Progenitor cell of endocrine pancreas (in vitro differentiated cells): ENCODE measurements around the gene CCDC92. TPM values are rescaled to one million over a fixed set of nuclear protein-coding genes. Genes with fewer than 3 reads are reported as not detected.

ENCODE experiments used
- DNase-seq: peaks from one replicate; pipeline ENCODE4 v3.0.0; 2021; ENCODE audit warnings: low spot score; ENCODE audit not compliant: unreplicated experiment
- H3K27ac Mint-ChIP-seq: 2 replicates; pipeline ENCODE4 v1.8.0; 2021; ENCODE audit warnings: mild to moderate bottlenecking, moderate library complexity, mixed read lengths
- H3K27me3 Mint-ChIP-seq: 2 replicates; pipeline ENCODE4 v1.8.0; 2021; ENCODE audit warnings: mixed read lengths
- H3K36me3 Mint-ChIP-seq: 2 replicates; pipeline ENCODE4 v1.8.0; 2022; ENCODE audit warnings: mixed read lengths; ENCODE audit not compliant: insufficient read depth
- H3K4me1 Mint-ChIP-seq: 2 replicates; pipeline ENCODE4 v1.8.0; 2021; ENCODE audit warnings: low read depth, mixed read lengths
- H3K4me3 Mint-ChIP-seq: 2 replicates; pipeline ENCODE4 v1.8.0; 2021; ENCODE audit warnings: low read depth, mild to moderate bottlenecking, moderate library complexity, mixed read lengths
- H3K9me3 Mint-ChIP-seq: 2 replicates; pipeline ENCODE4 v1.8.0; 2021; ENCODE audit warnings: low read depth, mixed read lengths
- total RNA-seq: library from RNA; stranded (reverse); gene quantifications from 2 replicates; pipeline ENCODE4 v1.2.1, GENCODE V29; 2021
- TF ChIP-seq, protein P1 (sequence below): fragments of 200-600 bp; sonication (generic); IDR thresholded peaks from one replicate; pipeline ENCODE4 v1.5.0; 2021; ENCODE audit warnings: antibody characterized with exemption, mild to moderate bottlenecking; ENCODE audit not compliant: unreplicated experiment

The CCDC92 gene
- total RNA-seq, 1 donor from 2014 or later: 59.1 TPM

DNA sequence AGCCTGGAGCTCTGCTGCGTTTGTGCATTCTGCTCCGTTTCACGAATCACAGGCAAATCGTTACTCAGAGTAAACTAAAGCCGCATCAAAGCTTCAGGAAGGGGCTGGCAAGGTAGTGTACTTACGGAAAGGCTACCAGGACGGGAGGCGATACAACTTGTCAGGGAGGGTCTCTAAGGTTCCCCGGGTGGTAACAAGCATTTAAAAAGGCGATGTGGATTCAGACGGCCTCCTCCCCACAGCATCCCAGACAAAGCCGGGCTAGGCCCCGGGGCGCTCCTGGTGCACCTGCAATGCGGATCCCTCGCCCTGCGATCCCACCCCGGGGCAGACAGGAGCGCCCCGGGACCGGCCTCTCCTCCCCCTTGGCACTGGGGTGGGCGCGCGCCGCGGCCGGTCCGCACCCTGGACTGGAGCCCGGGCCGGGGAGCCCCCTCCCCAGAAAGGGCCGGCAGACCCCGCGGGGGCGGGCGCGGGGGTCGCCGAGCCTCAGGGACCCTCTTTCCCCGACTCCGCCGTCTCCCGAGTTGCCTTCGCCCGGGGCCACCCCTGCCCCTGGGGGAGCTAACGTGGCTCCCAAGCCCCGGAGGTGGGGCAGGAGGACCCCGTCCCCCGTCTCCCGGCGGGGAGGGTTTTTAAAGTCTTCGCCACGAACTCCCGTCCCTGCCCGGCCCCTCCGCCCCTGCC lies 718 bp downstream of the CCDC92 start:
- Mint-ChIP-seq H3K27me3 (no peaks in the 10 kb centered on the region), H3K36me3 (peaks cover 14% of the 10 kb centered on the region), H3K9me3 (no peaks in the 10 kb centered on the region), H3K27ac (peak overlapping the region; percentile 99), H3K4me3 (peak overlapping the region; percentile 92), H3K4me1 (peaks cover 37% of the 10 kb centered on the region)
- TF ChIP-seq, protein P1, sequence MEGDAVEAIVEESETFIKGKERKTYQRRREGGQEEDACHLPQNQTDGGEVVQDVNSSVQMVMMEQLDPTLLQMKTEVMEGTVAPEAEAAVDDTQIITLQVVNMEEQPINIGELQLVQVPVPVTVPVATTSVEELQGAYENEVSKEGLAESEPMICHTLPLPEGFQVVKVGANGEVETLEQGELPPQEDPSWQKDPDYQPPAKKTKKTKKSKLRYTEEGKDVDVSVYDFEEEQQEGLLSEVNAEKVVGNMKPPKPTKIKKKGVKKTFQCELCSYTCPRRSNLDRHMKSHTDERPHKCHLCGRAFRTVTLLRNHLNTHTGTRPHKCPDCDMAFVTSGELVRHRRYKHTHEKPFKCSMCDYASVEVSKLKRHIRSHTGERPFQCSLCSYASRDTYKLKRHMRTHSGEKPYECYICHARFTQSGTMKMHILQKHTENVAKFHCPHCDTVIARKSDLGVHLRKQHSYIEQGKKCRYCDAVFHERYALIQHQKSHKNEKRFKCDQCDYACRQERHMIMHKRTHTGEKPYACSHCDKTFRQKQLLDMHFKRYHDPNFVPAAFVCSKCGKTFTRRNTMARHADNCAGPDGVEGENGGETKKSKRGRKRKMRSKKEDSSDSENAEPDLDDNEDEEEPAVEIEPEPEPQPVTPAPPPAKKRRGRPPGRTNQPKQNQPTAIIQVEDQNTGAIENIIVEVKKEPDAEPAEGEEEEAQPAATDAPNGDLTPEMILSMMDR: no peak
- DNase-seq: no peak

DNA sequence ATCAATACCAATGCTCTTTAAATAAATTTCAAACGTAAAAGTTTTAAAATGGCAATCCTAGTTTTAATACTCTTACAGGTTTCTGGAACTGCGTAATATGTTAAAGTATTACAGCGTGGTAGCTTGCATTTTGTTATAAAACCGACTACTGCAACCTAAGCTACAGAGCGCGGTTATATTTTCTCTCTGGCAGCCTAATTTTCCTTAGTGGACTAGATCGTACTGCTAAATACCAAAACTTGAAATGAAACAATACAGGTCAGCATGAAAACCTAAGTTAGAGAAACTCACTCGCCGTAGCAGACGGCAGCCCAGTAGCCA lies 1.2 kb downstream of the CCDC92 start:
- Mint-ChIP-seq H3K4me3 (peak overlapping the region; percentile 92), H3K9me3 (no peaks in the 10 kb centered on the region), H3K4me1 (peaks cover 37% of the 10 kb centered on the region), H3K27ac (peak overlapping the region; percentile 99), H3K36me3 (peaks cover 13% of the 10 kb centered on the region), H3K27me3 (no peaks in the 10 kb centered on the region)
- TF ChIP-seq, protein P1: no peak
- DNase-seq: no peak

GRCh38 chr12:123967121-123967586 lies 5.5 kb downstream of the CCDC92 start:
- no peak overlapping the region for H3K27ac Mint-ChIP-seq
- TF ChIP-seq, protein P1: no peak
- H3K27me3 Mint-ChIP-seq: no peaks in the 10 kb centered on the region
- H3K4me1 Mint-ChIP-seq: peaks cover 21% of the 10 kb centered on the region
- H3K36me3 Mint-ChIP-seq: peaks cover 6% of the 10 kb centered on the region
- H3K4me3 Mint-ChIP-seq: no peak overlapping the region
- no peak for DNase-seq
- H3K9me3 Mint-ChIP-seq: no peaks in the 10 kb centered on the region

DNA sequence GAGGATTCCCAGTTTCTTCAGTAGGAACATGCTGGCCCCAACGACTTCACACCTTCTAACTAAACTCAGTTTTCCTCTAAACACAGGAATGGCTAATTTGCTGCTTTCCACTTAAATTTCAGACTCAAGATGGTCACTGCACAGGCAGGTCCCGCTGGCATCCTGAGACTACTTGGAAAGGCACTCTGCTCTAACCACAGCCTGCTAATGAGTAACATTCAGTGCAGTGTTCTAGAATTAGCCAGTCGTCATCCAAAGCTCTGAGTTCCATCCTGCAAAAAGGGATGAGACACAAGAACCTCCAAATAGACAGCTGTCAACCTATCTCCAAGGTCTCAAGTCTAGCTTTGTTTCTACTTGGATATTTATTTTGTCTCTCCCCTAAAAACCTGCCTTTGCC lies 6.0 kb downstream of the CCDC92 start:
- Mint-ChIP-seq H3K27me3 (no peaks in the 10 kb centered on the region), H3K4me3 (no peak overlapping the region), H3K4me1 (peaks cover 21% of the 10 kb centered on the region), H3K27ac (no peak overlapping the region), H3K36me3 (peaks cover 6% of the 10 kb centered on the region), H3K9me3 (no peaks in the 10 kb centered on the region)
- DNase-seq: no peak
- TF ChIP-seq, protein P1: no peak

- peaks cover 16% of the 10 kb centered on the region for H3K4me1 Mint-ChIP-seq
- H3K36me3 Mint-ChIP-seq: peaks cover 6% of the 10 kb centered on the region
- no peak overlapping the region for H3K4me3 Mint-ChIP-seq
- no peak overlapping the region for H3K27ac Mint-ChIP-seq
- H3K9me3 Mint-ChIP-seq: no peaks in the 10 kb centered on the region
- H3K27me3 Mint-ChIP-seq: no peaks in the 10 kb centered on the region
- TF ChIP-seq, protein P1: no peak
- DNase-seq: no peak
Measured at GRCh38 chr12:123965382-123965781, 7.2 kb downstream of the CCDC92 start.
